DOHH2 (cell line): ENCODE data around the gene SLC2A8.

Source experiments
- H3F3A ChIP-seq: fragments of 200-600 bp; sonication (generic), shearing (Covaris generic); 2 replicates; pipeline ENCODE4 v1.6.0; 2016; ENCODE audit warnings: antibody characterized with exemption, mild to moderate bottlenecking; ENCODE audit not compliant: control insufficient read depth, insufficient read depth
- H3K27ac ChIP-seq: fragments of 200-600 bp; sonication (generic); 2 replicates; pipeline ENCODE4 v1.5.1; 2014; ENCODE audit warnings: low read depth, mild to moderate bottlenecking, low read length, moderate library complexity
- H3K27me3 ChIP-seq: fragments of 200-600 bp; sonication (generic); 2 replicates; pipeline ENCODE4 v1.6.1; 2014; ENCODE audit warnings: mild to moderate bottlenecking, low read length, mixed read lengths; ENCODE audit not compliant: control insufficient read depth
- H3K36me3 ChIP-seq: fragments of 200-600 bp; sonication (generic); 2 replicates; pipeline ENCODE4 v1.6.1; 2014; ENCODE audit warnings: mild to moderate bottlenecking, low read length, moderate library complexity, mixed read lengths; ENCODE audit not compliant: control insufficient read depth
- H3K4me1 ChIP-seq: fragments of 200-600 bp; sonication (generic); 2 replicates; pipeline ENCODE4 v1.6.1; 2014; ENCODE audit warnings: mild to moderate bottlenecking, low read length, mixed read lengths; ENCODE audit not compliant: control insufficient read depth
- H3K4me2 ChIP-seq: fragments of 200-600 bp; sonication (generic); 2 replicates; pipeline ENCODE4 v1.6.0; 2014; ENCODE audit warnings: mild to moderate bottlenecking, low read length, moderate library complexity
- H3K4me3 ChIP-seq: fragments of 200-600 bp; sonication (generic); 2 replicates; pipeline ENCODE4 v1.5.1; 2014; ENCODE audit warnings: mild to moderate bottlenecking, low read length, mixed read lengths
- H3K79me2 ChIP-seq: fragments of 200-600 bp; sonication (generic); 2 replicates; pipeline ENCODE4 v1.6.1; 2014; ENCODE audit warnings: mild to moderate bottlenecking, low read length, mixed read lengths; ENCODE audit not compliant: control insufficient read depth
- H3K9me2 ChIP-seq: fragments of 200-600 bp; sonication (generic); replicated peaks from 2 replicates; pipeline ENCODE4 v1.6.1; 2014; ENCODE audit warnings: mild to moderate bottlenecking, low read length, mixed read lengths; ENCODE audit not compliant: control insufficient read depth
- H3K9me3 ChIP-seq: fragments of 200-600 bp; sonication (generic); 2 replicates; pipeline ENCODE4 v1.6.1; 2014; ENCODE audit warnings: antibody characterized with exemption, low read length, mixed read lengths; ENCODE audit not compliant: control insufficient read depth, insufficient read depth
- H4K20me1 ChIP-seq: fragments of 200-600 bp; sonication (generic); 2 replicates; pipeline ENCODE4 v1.6.0; 2014; ENCODE audit warnings: low read depth, mild to moderate bottlenecking, antibody characterized with exemption, low read length, moderate library complexity; ENCODE audit not compliant: control insufficient read depth, insufficient read depth
- CTCF ChIP-seq: fragments of 200-600 bp; sonication (generic); IDR thresholded peaks from one replicate; pipeline ENCODE4 v1.5.1; 2014; ENCODE audit warnings: antibody characterized with exemption, mild to moderate bottlenecking, low read depth, low read length; ENCODE audit not compliant: poor library complexity, severe bottlenecking
- EZH2phosphoT487 ChIP-seq: fragments of 200-600 bp; sonication (generic); IDR thresholded peaks from 2 replicates; pipeline ENCODE4 v1.6.1; 2017; ENCODE audit warnings: borderline replicate concordance, mild to moderate bottlenecking, antibody characterized with exemption, low read length, moderate library complexity, mixed read lengths

The SLC2A8 gene

DNA sequence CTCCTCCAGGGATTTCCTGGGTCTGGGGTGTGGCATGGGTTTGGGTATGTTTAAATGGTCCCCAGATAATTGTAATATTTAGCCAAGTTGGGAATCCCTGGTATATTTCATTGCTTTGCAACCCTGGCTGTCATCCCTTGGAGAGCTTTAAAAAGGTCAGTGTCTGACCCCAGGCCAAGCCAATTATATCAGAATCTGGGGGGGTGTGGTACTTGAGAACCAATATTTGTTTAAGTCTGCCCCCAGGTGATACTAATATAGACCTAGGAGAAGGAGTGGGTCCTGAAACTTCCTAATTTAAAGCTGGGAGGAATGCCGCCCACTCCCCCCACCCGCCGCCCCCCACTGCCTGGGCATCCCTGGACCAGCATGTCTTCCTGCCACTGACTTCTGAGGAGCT is 38.2 kb upstream of the SLC2A8 start:
- no peak overlapping the region for H3K4me3 ChIP-seq
- no peak overlapping the region for H3K4me2 ChIP-seq
- H4K20me1 ChIP-seq = no peaks in the 10 kb centered on the region
- no peaks in the 10 kb centered on the region for H3K36me3 ChIP-seq
- H3F3A ChIP-seq = no peaks in the 10 kb centered on the region
- no peak overlapping the region for H3K27ac ChIP-seq
- TF ChIP-seq CTCF (no peak), EZH2phosphoT487 (no peak)
- no peaks in the 10 kb centered on the region for H3K9me3 ChIP-seq
- no peaks in the 10 kb centered on the region for H3K79me2 ChIP-seq
- no peaks in the 10 kb centered on the region for H3K9me2 ChIP-seq
- H3K27me3 ChIP-seq = no peaks in the 10 kb centered on the region; the same call in 1 of the 2 replicates
- H3K4me1 ChIP-seq = no peaks in the 10 kb centered on the region

DNA sequence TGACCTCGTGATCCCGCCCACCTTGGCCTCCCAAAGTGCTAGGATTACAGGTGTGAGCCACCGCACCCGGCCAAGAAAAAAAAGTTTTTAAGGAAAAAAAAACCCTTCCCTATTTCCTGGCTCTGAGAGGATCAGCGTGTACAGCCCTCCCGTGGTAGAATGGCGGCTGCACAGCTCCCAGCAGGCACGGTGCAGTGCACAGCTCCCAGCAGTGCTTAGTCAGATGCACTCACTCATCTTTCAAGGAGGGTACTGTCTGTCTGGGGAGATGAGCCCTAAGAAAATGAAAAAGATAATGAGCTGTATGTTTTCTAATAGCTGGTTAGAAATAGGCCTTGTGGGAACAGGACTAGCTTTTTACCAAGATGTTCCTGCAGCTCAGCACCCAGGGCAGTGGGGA is 36.7 kb upstream of the SLC2A8 start:
- TF ChIP-seq CTCF = no peak
- no peaks in the 10 kb centered on the region for H3K4me1 ChIP-seq
- H4K20me1 ChIP-seq = no peaks in the 10 kb centered on the region
- no peaks in the 10 kb centered on the region for H3K36me3 ChIP-seq
- no peak overlapping the region for H3K4me2 ChIP-seq
- no peaks in the 10 kb centered on the region for H3K79me2 ChIP-seq
- H3K4me3 ChIP-seq = no peak overlapping the region
- H3K9me2 ChIP-seq = no peaks in the 10 kb centered on the region
- H3K27ac ChIP-seq = no peak overlapping the region
- no peaks in the 10 kb centered on the region for H3F3A ChIP-seq
- no peaks in the 10 kb centered on the region for H3K27me3 ChIP-seq
- H3K9me3 ChIP-seq = no peaks in the 10 kb centered on the region

- H3K27ac ChIP-seq = no peak overlapping the region
- no peaks in the 10 kb centered on the region for H3K9me3 ChIP-seq
- no peaks in the 10 kb centered on the region for H3K27me3 ChIP-seq
- H3K4me2 ChIP-seq = no peak overlapping the region
- no peak for TF ChIP-seq EZH2phosphoT487
- no peaks in the 10 kb centered on the region for H3K4me1 ChIP-seq
- H3K4me3 ChIP-seq = no peak overlapping the region
- H3F3A ChIP-seq = no peaks in the 10 kb centered on the region
- H3K79me2 ChIP-seq = no peaks in the 10 kb centered on the region
- no peaks in the 10 kb centered on the region for H3K9me2 ChIP-seq
- H4K20me1 ChIP-seq = no peaks in the 10 kb centered on the region
- H3K36me3 ChIP-seq = no peaks in the 10 kb centered on the region
Observed at GRCh38 chr9:127360829-127361228, 36.1 kb upstream of the SLC2A8 start.

DNA sequence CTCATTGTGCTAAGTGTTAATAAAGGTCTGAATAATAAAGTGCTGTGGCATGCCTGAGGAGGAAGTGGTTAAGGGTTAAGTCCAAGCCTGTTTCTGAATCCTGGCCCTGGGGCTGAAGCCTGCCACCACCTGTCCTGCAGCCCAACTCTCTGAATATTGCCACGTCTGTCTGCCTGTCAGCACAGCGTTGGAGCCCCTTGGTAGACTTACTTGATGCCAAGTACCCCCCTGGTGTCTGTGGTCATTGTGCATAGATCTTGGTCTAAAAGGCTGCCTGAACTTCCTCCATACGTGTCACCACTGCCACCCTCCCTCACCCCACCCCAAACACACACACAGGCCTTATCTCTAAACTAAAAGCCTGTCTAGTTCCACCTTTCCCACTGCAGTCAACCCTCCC is 35.4 kb upstream of the SLC2A8 start:
- H3K79me2 ChIP-seq = no peaks in the 10 kb centered on the region
- H3K9me2 ChIP-seq = no peaks in the 10 kb centered on the region
- TF ChIP-seq EZH2phosphoT487 (no peak), CTCF (no peak)
- no peaks in the 10 kb centered on the region for H4K20me1 ChIP-seq
- H3K4me1 ChIP-seq = no peaks in the 10 kb centered on the region
- no peak overlapping the region for H3K4me3 ChIP-seq
- no peak overlapping the region for H3K27ac ChIP-seq
- no peaks in the 10 kb centered on the region for H3K9me3 ChIP-seq
- no peaks in the 10 kb centered on the region for H3K36me3 ChIP-seq
- no peaks in the 10 kb centered on the region for H3F3A ChIP-seq
- H3K27me3 ChIP-seq = no peaks in the 10 kb centered on the region
- H3K4me2 ChIP-seq = no peak overlapping the region
